HepG2 (cell line): ENCODE results near the gene TMEM151A.

Experiments
- ARNTL ChIP-seq: sonication (generic); formaldehyde crosslinking; IDR thresholded peaks from 2 replicates; pipeline ENCODE4 v1.4.0; 2020; ENCODE audit warnings: mild to moderate bottlenecking, missing genetic modification reagents
- ETV6 ChIP-seq: sonication (generic); formaldehyde crosslinking; conservative IDR thresholded peaks from 2 replicates; pipeline ENCODE4 v1.4.0; 2020; ENCODE audit warnings: missing genetic modification reagents
- HDAC2 ChIP-seq: sonication (generic); formaldehyde crosslinking; IDR thresholded peaks from 2 replicates; pipeline ENCODE4 v1.4.0; 2020; ENCODE audit warnings: missing genetic modification reagents
- HNF4G ChIP-seq, 2 experiments: sonication (generic) in 1 of 2; formaldehyde crosslinking in 1 of 2; IDR thresholded peaks; 2 replicates each; pipeline versions ENCODE4 v1.4.0 to v1.6.1; 2011 to 2020; ENCODE audit warnings: borderline replicate concordance in 2 of 2, low read depth in 2 of 2, mild to moderate bottlenecking in 2 of 2, low read length in 1 of 2, missing genetic modification reagents in 1 of 2, moderate library complexity in 1 of 2
- KDM1A ChIP-seq: IDR thresholded peaks from 2 replicates; pipeline ENCODE4 v1.6.1; 2016; ENCODE audit warnings: missing compliant biosample characterization
- ZC3H4 ChIP-seq: sonication (generic); formaldehyde crosslinking; IDR thresholded peaks from 2 replicates; pipeline ENCODE4 v1.4.0; 2020; ENCODE audit warnings: missing genetic modification reagents, borderline replicate concordance

- TF ChIP-seq ETV6 (CRISPR knock-in tag) = no peak
- no peak for TF ChIP-seq KDM1A (CRISPR knock-in tag)
- no peak for TF ChIP-seq ARNTL (CRISPR knock-in tag)
- TF ChIP-seq ZC3H4 (CRISPR knock-in tag) = no peak
- TF ChIP-seq HNF4G (IDR thresholded peaks at IDR 0.05; ENCODE audit: borderline replicate concordance, low read depth, low read length) = no peak
- no peak for TF ChIP-seq HNF4G (CRISPR knock-in tag; IDR thresholded peaks at IDR 0.05; ENCODE audit: borderline replicate concordance, low read depth)
- TF ChIP-seq HDAC2 (CRISPR knock-in tag) = no peak
Observed at GRCh38 chr11:66243782-66244535, 47.7 kb upstream of the TMEM151A start.
